ENCODE measurements around the gene WFDC5.

WFDC5 gene

DNA sequence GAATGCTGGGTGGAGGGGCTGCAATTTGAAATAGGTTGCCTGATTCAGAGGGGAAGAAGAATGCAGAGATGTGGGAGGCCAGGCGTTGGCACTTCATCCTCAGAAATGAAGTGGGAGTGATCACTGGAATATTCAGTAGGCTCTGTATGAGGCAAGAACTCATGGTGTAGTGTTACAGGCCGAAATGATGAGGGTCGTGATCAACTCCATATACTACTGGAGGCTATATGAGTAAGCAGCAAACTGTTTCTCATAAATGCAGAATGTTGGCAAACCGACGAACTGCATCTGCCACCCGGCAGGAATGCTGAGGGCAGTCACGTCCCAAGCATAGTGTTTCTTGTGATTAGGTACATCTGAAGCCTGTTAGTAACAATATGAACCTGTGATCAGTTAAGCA, 26.7 kb downstream of the WFDC5 start:
- TF ChIP-seq, protein P1, sequence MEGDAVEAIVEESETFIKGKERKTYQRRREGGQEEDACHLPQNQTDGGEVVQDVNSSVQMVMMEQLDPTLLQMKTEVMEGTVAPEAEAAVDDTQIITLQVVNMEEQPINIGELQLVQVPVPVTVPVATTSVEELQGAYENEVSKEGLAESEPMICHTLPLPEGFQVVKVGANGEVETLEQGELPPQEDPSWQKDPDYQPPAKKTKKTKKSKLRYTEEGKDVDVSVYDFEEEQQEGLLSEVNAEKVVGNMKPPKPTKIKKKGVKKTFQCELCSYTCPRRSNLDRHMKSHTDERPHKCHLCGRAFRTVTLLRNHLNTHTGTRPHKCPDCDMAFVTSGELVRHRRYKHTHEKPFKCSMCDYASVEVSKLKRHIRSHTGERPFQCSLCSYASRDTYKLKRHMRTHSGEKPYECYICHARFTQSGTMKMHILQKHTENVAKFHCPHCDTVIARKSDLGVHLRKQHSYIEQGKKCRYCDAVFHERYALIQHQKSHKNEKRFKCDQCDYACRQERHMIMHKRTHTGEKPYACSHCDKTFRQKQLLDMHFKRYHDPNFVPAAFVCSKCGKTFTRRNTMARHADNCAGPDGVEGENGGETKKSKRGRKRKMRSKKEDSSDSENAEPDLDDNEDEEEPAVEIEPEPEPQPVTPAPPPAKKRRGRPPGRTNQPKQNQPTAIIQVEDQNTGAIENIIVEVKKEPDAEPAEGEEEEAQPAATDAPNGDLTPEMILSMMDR (IDR thresholded peaks at IDR 0.05; ENCODE audit: low read depth, low read length) = no peak
- DNase-seq (ENCODE audit: extremely low read depth, low read depth) = peak; percentile 93

- DNase-seq (ENCODE audit: extremely low read depth, low read depth) = peak; percentile 76
- TF ChIP-seq, protein P1 (IDR thresholded peaks at IDR 0.05; ENCODE audit: low read depth, low read length) = no peak
Observed at GRCh38 chr20:45087814-45088213, 27.2 kb downstream of the WFDC5 start.

- DNase-seq (ENCODE audit: extremely low read depth, low read depth) = no peak
- TF ChIP-seq, protein P1 (IDR thresholded peaks at IDR 0.05; ENCODE audit: low read depth, low read length) = no peak
Observed at GRCh38 chr20:45087097-45087790, 27.7 kb downstream of the WFDC5 start.

- TF ChIP-seq, protein P1 (IDR thresholded peaks at IDR 0.05; ENCODE audit: low read depth, low read length) = no peak
- no peak for DNase-seq (ENCODE audit: extremely low read depth, low read depth)
Observed at GRCh38 chr20:45085867-45086266, 29.1 kb downstream of the WFDC5 start.

GRCh38 chr20:45085289-45085688, 29.7 kb downstream of the WFDC5 start:
- no peak for DNase-seq (ENCODE audit: extremely low read depth, low read depth)
- TF ChIP-seq, protein P1 (IDR thresholded peaks at IDR 0.05; ENCODE audit: low read depth, low read length) = no peak

DNA sequence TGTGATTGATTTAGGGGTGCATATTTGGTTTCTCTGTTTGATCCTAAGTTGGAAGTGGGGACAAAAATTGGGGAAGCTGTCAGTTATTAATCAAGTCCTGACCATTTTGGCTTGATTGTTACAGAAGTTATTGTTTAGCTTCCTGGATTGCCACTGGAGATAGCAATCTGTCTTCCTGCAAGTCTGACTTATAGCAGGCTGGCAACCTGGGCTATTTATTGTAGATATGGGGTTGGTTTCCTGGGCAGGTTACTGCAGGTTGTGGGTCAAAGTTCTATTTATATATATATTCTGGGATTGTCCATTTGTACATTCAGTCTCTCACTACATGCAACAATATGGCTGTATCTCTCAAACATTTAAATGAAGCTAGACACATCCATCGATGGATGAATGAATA, 31.8 kb downstream of the WFDC5 start:
- TF ChIP-seq, protein P1 (IDR thresholded peaks at IDR 0.05; ENCODE audit: low read depth, low read length) = no peak
- no peak for DNase-seq (ENCODE audit: extremely low read depth, low read depth)

- no peak for DNase-seq (ENCODE audit: extremely low read depth, low read depth)
- TF ChIP-seq, protein P1 (IDR thresholded peaks at IDR 0.05; ENCODE audit: low read depth, low read length) = no peak
Observed at GRCh38 chr20:45082468-45082867, 32.5 kb downstream of the WFDC5 start.
